ENCODE results near the gene EYA4.

- TF ChIP-seq, protein P1, sequence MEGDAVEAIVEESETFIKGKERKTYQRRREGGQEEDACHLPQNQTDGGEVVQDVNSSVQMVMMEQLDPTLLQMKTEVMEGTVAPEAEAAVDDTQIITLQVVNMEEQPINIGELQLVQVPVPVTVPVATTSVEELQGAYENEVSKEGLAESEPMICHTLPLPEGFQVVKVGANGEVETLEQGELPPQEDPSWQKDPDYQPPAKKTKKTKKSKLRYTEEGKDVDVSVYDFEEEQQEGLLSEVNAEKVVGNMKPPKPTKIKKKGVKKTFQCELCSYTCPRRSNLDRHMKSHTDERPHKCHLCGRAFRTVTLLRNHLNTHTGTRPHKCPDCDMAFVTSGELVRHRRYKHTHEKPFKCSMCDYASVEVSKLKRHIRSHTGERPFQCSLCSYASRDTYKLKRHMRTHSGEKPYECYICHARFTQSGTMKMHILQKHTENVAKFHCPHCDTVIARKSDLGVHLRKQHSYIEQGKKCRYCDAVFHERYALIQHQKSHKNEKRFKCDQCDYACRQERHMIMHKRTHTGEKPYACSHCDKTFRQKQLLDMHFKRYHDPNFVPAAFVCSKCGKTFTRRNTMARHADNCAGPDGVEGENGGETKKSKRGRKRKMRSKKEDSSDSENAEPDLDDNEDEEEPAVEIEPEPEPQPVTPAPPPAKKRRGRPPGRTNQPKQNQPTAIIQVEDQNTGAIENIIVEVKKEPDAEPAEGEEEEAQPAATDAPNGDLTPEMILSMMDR (IDR thresholded peaks at IDR 0.05; ENCODE audit: low read length), result no peak
- TF ChIP-seq EZH2 (IDR thresholded peaks at IDR 0.05; ENCODE audit: borderline replicate concordance, low read length), result no peak
These were observed 114.8 kb downstream of the EYA4 start for GRCh38 chr6:133355922-133356321.
